ENCODE data around the gene CCDC182.

CCDC182 gene

DNA sequence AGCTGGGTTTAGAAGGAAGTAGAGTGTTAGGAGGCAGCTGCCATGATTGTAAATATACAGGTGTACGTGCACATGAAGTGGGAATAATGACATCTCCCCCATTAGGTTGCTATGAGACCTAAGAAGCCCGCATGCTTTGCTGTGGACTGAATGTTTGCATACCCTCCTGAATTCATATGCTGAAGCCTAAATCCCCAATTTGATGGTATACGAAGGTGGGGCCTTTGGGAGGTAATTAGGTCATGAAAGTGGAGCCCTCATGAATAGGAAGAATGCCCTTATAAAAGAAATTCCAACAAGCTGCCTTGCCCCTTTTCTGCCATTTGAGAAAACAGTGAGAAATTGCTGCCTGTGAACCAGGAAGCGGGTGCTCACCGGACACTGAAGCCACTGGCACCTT lies 44.0 kb downstream of the CCDC182 start:
- DNase-seq, result no peak

DNA sequence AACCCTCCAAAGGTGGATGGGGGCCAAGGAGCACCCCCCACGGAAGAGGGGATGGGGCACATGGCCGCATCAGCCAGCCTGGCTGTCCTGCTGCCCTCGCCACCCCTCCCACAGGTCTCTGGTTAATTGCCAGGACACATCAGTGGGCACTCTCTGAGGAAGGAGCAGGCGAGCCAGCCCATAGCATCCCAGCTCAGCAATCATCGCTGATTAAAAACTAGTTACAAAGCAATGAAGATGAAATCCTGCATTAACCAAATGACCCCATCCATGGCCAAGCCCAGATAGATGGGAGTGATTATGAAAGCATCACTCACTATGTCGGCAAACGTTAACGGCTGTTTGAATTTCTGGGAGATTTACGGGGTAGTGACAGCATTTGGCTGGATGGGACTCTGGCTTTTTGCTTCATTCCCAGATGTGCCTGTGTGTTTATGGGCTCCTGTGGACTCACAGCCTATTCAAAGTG lies 45.3 kb downstream of the CCDC182 start:
- DNase-seq, result no peak

DNA sequence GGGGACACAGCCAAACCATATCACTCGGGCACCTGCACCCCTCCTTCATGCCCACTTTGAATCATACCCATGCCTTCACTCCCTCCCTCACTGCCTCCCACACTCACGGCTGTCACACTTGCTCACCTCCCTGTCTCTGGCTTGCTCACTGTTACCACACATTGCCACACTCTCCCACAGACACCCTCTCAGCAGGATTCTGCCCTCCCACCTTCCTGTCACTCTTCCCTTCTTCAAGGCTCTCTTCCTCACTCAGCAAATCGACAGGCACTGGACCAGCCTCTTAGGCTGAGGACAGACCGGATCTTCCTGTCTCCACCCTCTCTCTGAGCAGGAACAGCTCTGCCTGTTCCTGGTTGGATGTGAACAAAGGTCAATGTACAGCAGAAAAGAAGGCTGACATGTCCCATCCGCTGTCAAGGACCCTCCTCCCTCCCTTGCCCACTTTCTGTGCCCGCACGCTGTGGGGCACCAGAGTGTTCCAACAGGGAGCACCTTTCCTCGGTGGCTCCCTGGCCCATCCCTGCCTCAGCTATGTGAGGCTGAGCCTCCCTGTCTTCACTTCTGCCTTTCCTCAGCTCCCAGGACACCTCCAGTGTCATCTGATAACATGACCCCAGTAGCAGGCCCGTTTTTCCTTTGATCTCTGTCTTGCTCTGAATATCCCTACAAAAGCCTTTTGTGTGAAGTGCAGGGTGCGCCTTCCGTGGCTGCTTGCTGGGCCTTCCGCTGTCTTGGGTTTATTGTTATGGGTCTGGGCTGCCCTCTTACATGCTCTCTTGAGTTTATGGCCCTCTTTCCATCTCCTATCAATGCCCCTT lies 47.0 kb downstream of the CCDC182 start:
- DNase-seq, result no peak

DNA sequence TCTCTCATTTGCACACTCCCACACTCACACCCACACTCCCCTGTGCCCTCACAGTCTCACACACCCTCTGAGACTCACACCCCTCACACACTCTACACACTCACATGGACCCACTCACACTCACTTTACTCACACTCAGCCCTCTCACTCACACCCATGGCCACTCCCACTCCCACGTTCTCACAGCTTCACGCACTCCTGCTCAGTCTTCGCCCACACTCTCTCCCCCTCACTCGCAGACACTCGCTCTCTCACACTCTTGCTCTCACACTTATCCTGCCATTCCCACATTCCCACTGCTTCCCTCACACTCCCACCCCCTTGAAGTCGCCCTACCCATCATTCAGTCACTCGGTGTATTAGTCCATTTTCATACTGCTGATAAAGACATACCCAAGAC lies 47.9 kb downstream of the CCDC182 start:
- DNase-seq, result no peak

DNA sequence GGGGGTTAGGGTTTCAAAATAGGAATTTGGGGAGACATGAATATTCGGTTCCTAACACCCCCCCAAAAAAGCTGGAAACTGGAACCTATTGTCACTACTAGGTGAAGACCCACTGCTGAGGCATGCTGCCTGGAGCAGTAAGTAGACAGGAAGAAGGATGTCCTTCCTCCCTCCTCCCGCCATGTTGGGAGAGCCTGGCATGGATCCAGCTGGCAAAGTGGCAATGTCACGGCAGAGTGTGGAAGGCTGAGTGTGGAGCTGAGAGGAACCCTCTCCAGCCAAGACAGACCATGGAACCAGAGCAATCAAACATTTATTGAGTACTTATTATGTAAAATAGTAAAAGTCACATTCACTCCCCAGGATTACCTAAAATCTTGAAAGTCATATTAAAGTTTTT lies 49.0 kb downstream of the CCDC182 start:
- no peak for DNase-seq

All from anterior cingulate cortex (tissue), 58 donors.